H1 (cell line): Measurements from ENCODE around the gene MARS1. TPM values are rescaled to one million over a fixed set of nuclear protein-coding genes. Genes with fewer than 3 reads are reported as not detected.
"Not testable (repeated sequence)": the region's sequence is repeated elsewhere in the genome, so short reads cannot be mapped to it uniquely, and the experiment has no call there.

ENCODE experiments used
- CTCF ChIA-PET: fragments of 300-600 bp; sonication (Branson Sonifier 250); formaldehyde crosslinking; loops from one replicate; lab custom pipeline; 2021; ENCODE audit not compliant: partially characterized antibody; lab: Charles Lee
- POLR2A ChIA-PET: fragments of 300-600 bp; sonication (Branson Sonifier 250); formaldehyde crosslinking; loops from one replicate; lab custom pipeline; 2021; ENCODE audit warnings: inconsistent platforms; ENCODE audit not compliant: partially characterized antibody; lab: Charles Lee
- DNase-seq, 2 experiments: peaks; one replicate each; pipeline versions ENCODE4 v3.0.0 to v3.0.0-alpha.2; 2010 to 2022; ENCODE audit warnings: low spot score in 2 of 2, low read depth in 1 of 2, mixed read lengths in 1 of 2
- FAIRE-seq: peaks from 2 replicates; lab custom pipeline; 2011; peaks lifted over from hg19 to GRCh38; lab: Jason Lieb, UNC
- H2AFZ ChIP-seq: 2 replicates; pipeline ENCODE4 v1.8.1; 2012; ENCODE audit warnings: low read length, inconsistent platforms
- H2AK5ac ChIP-seq: 2 replicates; pipeline ENCODE4 v1.6.1; 2013; ENCODE audit warnings: low read depth, low read length
- H2BK120ac ChIP-seq: replicated peaks from 2 replicates; pipeline ENCODE3; 2013; ENCODE audit warnings: low read depth, low read length, inconsistent platforms
- H2BK12ac ChIP-seq: 2 replicates; pipeline ENCODE4 v1.6.1; 2013; ENCODE audit warnings: low read depth, low read length
- H2BK15ac ChIP-seq: 2 replicates; pipeline ENCODE4 v1.6.1; 2013; ENCODE audit warnings: low read length
- H2BK20ac ChIP-seq: 2 replicates; pipeline ENCODE4 v1.6.1; 2013; ENCODE audit warnings: low read length
- H2BK5ac ChIP-seq: 2 replicates; pipeline ENCODE4 v1.6.1; 2013; ENCODE audit warnings: low read depth, low read length
- H3K14ac ChIP-seq: 2 replicates; pipeline ENCODE4 v1.6.1; 2013; ENCODE audit warnings: inconsistent platforms; ENCODE audit not compliant: insufficient read length
- H3K18ac ChIP-seq: 2 replicates; pipeline ENCODE4 v1.6.1; 2013; ENCODE audit warnings: low read length; ENCODE audit errors: extremely low read depth
- H3K23ac ChIP-seq: 2 replicates; pipeline ENCODE4 v1.6.1; 2013; ENCODE audit warnings: inconsistent platforms; ENCODE audit not compliant: insufficient read length
- H3K23me2 ChIP-seq: 2 replicates; pipeline ENCODE4 v1.6.1; 2013; ENCODE audit warnings: low read depth, low read length
- H3K27ac ChIP-seq: 2 replicates; pipeline ENCODE4 v1.6.1; 2011; ENCODE audit warnings: low read depth, low read length, inconsistent platforms
- H3K27me3 ChIP-seq, 4 experiments: replicated peaks in 1 of 4; 1 replicate in 1 of 4; 2 replicates in 3 of 4; pipeline versions ENCODE4 v1.6.1 to v1.8.1; 2011 to 2013; ENCODE audit warnings: low read length in 3 of 4, mild to moderate bottlenecking in 3 of 4, inconsistent platforms in 2 of 4, mixed read lengths in 2 of 4, moderate library complexity in 1 of 4; ENCODE audit not compliant: control insufficient read depth in 3 of 4, insufficient read depth in 3 of 4; ENCODE audit errors: extremely low read depth in 1 of 4
- H3K36me3 ChIP-seq, 4 experiments: 2 replicates each; pipeline versions ENCODE4 v1.6.1 to v1.8.1; 2011 to 2013; ENCODE audit warnings: mild to moderate bottlenecking in 4 of 4, low read length in 3 of 4, moderate library complexity in 2 of 4, control low read depth in 1 of 4, inconsistent platforms in 1 of 4; ENCODE audit not compliant: insufficient read depth in 4 of 4, control insufficient read depth in 2 of 4
- H3K4ac ChIP-seq: replicated peaks from 2 replicates; pipeline ENCODE3; 2013; ENCODE audit warnings: low read length, low read depth, mixed read lengths, inconsistent platforms; ENCODE audit not compliant: insufficient read length
- H3K4me1 ChIP-seq, 4 experiments: replicated peaks in 1 of 4; 1 replicate in 1 of 4; 2 replicates in 3 of 4; pipeline versions ENCODE4 v1.6.1 to v1.8.1; 2011 to 2013; ENCODE audit warnings: low read length in 3 of 4, inconsistent platforms in 2 of 4, mixed read lengths in 1 of 4; ENCODE audit not compliant: insufficient read depth in 4 of 4, control insufficient read depth in 3 of 4
- H3K4me2 ChIP-seq, 2 experiments: 2 replicates each; pipeline versions ENCODE4 v1.6.1 to v1.8.1; 2011 to 2013; ENCODE audit warnings: low read depth in 2 of 2, low read length in 2 of 2, control low read depth in 1 of 2, inconsistent platforms in 1 of 2, mild to moderate bottlenecking in 1 of 2; ENCODE audit not compliant: insufficient read depth in 1 of 2
- H3K4me3 ChIP-seq, 4 experiments: fragments of 200-600, 300-600 bp in 1 of 4; sonication (generic), shearing (Covaris generic), sonication (Bioruptor Twin) in 1 of 4; 2 replicates each; pipeline versions ENCODE4 v1.5.1 to v1.8.1; 2011 to 2016; ENCODE audit warnings: low read length in 4 of 4, low read depth in 3 of 4, control low read depth in 2 of 4, inconsistent platforms in 2 of 4, mild to moderate bottlenecking in 2 of 4, mixed read lengths in 1 of 4, moderate library complexity in 1 of 4; ENCODE audit not compliant: insufficient read depth in 2 of 4; ENCODE audit errors: extremely low read depth in 1 of 4
- H3K56ac ChIP-seq: replicated peaks from 2 replicates; pipeline ENCODE3; 2013; ENCODE audit warnings: low read depth, mild to moderate bottlenecking, mixed read lengths, low read length, inconsistent platforms; ENCODE audit not compliant: insufficient read length
- H3K79me1 ChIP-seq: 2 replicates; pipeline ENCODE4 v1.6.1; 2013; ENCODE audit warnings: low read depth, low read length, control low read depth
- H3K79me2 ChIP-seq, 2 experiments: 2 replicates each; pipeline versions ENCODE4 v1.6.1 to v1.8.1; 2012 to 2013; ENCODE audit warnings: low read length in 2 of 2, mild to moderate bottlenecking in 2 of 2, inconsistent platforms in 1 of 2; ENCODE audit not compliant: insufficient read depth in 2 of 2, control insufficient read depth in 1 of 2
- H3K9ac ChIP-seq, 4 experiments: replicated peaks in 1 of 4; 1 replicate in 1 of 4; 2 replicates in 3 of 4; pipeline versions ENCODE4 v1.6.1 to v1.8.1; 2011 to 2013; ENCODE audit warnings: low read depth in 3 of 4, low read length in 3 of 4, control low read depth in 2 of 4, mild to moderate bottlenecking in 2 of 4, moderate library complexity in 2 of 4, inconsistent platforms in 1 of 4; ENCODE audit errors: extremely low read depth in 1 of 4
- H3K9me3 ChIP-seq, 2 experiments: 2 replicates each; pipeline versions ENCODE4 v1.6.1 to v1.8.1; 2012 to 2013; ENCODE audit warnings: mild to moderate bottlenecking in 2 of 2, moderate library complexity in 2 of 2, control low read depth in 1 of 2, inconsistent platforms in 1 of 2, low read depth in 1 of 2, low read length in 1 of 2, mixed read lengths in 1 of 2; ENCODE audit not compliant: insufficient read depth in 2 of 2
- H4K20me1 ChIP-seq, 2 experiments: replicated peaks in 1 of 2; 2 replicates each; pipeline versions ENCODE3 to v1.8.1; 2011 to 2013; ENCODE audit warnings: inconsistent platforms in 2 of 2, low read length in 2 of 2, mild to moderate bottlenecking in 1 of 2; ENCODE audit not compliant: insufficient read depth in 2 of 2, control insufficient read depth in 1 of 2
- H4K5ac ChIP-seq: 2 replicates; pipeline ENCODE4 v1.6.1; 2013; ENCODE audit warnings: low read length, low read depth, mixed read lengths, inconsistent platforms; ENCODE audit not compliant: insufficient read length
- H4K8ac ChIP-seq: 2 replicates; pipeline ENCODE4 v1.8.0; 2013; ENCODE audit warnings: mild to moderate bottlenecking, moderate library complexity, low read length, inconsistent platforms; ENCODE audit not compliant: insufficient read depth; ENCODE audit errors: extremely low read depth
- H4K91ac ChIP-seq: replicated peaks from 2 replicates; pipeline ENCODE3; 2013; ENCODE audit warnings: low read length, mixed read lengths, inconsistent platforms; ENCODE audit not compliant: insufficient read length
- WGBS, 2 experiments: shearing (Covaris generic) in 1 of 2; methylation state at CpG; one replicate each; pipeline versions ENCODE4 v1.1.6 to v1.1.7; 2013 to 2015; ENCODE audit warnings: low lambda C conversion rate in 2 of 2, mixed read lengths in 2 of 2, inconsistent platforms in 1 of 2, low coverage in 1 of 2, missing lambda C conversion rate in 1 of 2; ENCODE audit not compliant: insufficient replicate concordance in 2 of 2, insufficient coverage in 1 of 2, insufficient read length in 1 of 2; ENCODE audit errors: extremely low coverage in 1 of 2, missing lambda C conversion rate in 1 of 2; 5-methylcytosine and 5-hydroxymethylcytosine counted together
- polyA plus RNA-seq, 7 experiments: library from polyadenylated mRNA; depleted of rRNA in 3 of 7; stranded (reverse) in 5 of 7; unstranded in 2 of 7; fragments of >200 nt in 5 of 7; fragments of 200-250 nt in 2 of 7; gene quantifications; 1 replicate in 5 of 7; 2 replicates in 1 of 7; 4 replicates in 1 of 7; pipeline versions ENCODE4 v1.2.1 to v1.2.3, GENCODE V29; 2011 to 2013; ENCODE audit warnings: missing spikeins in 2 of 7, mixed read lengths in 2 of 7
- total RNA-seq: library from RNA; stranded (reverse); fragmentation: NEBNext Ultra II Directional; extraction: Animal tissue kit (Norgen Biotek cat#: 25700); gene quantifications from 2 replicates; pipeline ENCODE4 v1.2.1, GENCODE V29; 2021

The MARS1 gene
- total and polyA plus RNA-seq, 2 of the 8 experiments (the other 6 are each of a cell fraction or from before 2014, with no cell fraction given), result 194 to 407 TPM

- H3K27ac ChIP-seq, H3K23me2 ChIP-seq, H4K8ac ChIP-seq, H2AK5ac ChIP-seq, H2BK5ac ChIP-seq, H3K27me3 ChIP-seq, H2BK20ac ChIP-seq, H2AFZ ChIP-seq, H3K56ac ChIP-seq, H3K79me1 ChIP-seq, H3K4ac ChIP-seq, H3K9me3 ChIP-seq, H3K9ac ChIP-seq, H2BK120ac ChIP-seq, H3K18ac ChIP-seq, DNase-seq, H3K23ac ChIP-seq, H2BK12ac ChIP-seq, H3K4me1 ChIP-seq, FAIRE-seq, H3K4me3 ChIP-seq, H2BK15ac ChIP-seq, H3K14ac ChIP-seq, H3K4me2 ChIP-seq, H4K91ac ChIP-seq, H4K20me1 ChIP-seq, H3K79me2 ChIP-seq, H4K5ac ChIP-seq: not testable (repeated sequence)
- CTCF ChIA-PET, result interaction anchor here (0.6 kb wide), 1 partner anchor 12 kb away, joined by 3 read pairs; no protein-coding TSS in a partner anchor
- H3K36me3 ChIP-seq, result peaks cover 48 to 86% (median 76%) of the 10 kb centered on the region in 4 experiments
- POLR2A ChIA-PET, result interaction anchor here (1.0 to 1.6 kb wide), 3 partner anchors 21 to 43 kb away, joined by 3 to 5 read pairs (median 5); no protein-coding TSS in a partner anchor
- 99% methylated on average over 21 of the region's 22 CpGs; no CpG with 5 or more reads in 1 of the 2 experiments for WGBS, 2 experiments
Measured at GRCh38 chr12:57502311-57502969, 14.6 kb downstream of the MARS1 start.
